ACC112 (cell line): ENCODE measurements around the gene LDAH.

Experiments
- H2AFZ ChIP-seq: fragments of 200-600 bp; sonication (generic); one replicate; pipeline ENCODE4 v1.6.0; 2017; ENCODE audit warnings: antibody characterized with exemption, low read length; ENCODE audit not compliant: unreplicated experiment
- H3K27ac ChIP-seq: fragments of 200-600 bp; sonication (generic); 2 replicates; pipeline ENCODE4 v1.5.1; 2014; ENCODE audit warnings: low read depth, mild to moderate bottlenecking, antibody characterized with exemption, low read length, moderate library complexity
- H3K27me3 ChIP-seq: fragments of 200-600 bp; sonication (generic); 2 replicates; pipeline ENCODE4 v1.6.1; 2014; ENCODE audit warnings: mild to moderate bottlenecking, antibody characterized with exemption, low read length, moderate library complexity, mixed read lengths; ENCODE audit not compliant: insufficient read depth
- H3K36me3 ChIP-seq: fragments of 200-600 bp; sonication (generic); 2 replicates; pipeline ENCODE4 v1.6.1; 2016; ENCODE audit warnings: mild to moderate bottlenecking, antibody characterized with exemption, low read length, moderate library complexity, mixed read lengths; ENCODE audit not compliant: insufficient read depth
- H3K4me1 ChIP-seq: fragments of 200-600 bp; sonication (generic); one replicate; pipeline ENCODE4 v1.6.1; 2016; ENCODE audit warnings: low read length, mixed read lengths; ENCODE audit not compliant: insufficient read depth, unreplicated experiment, control insufficient read depth
- H3K4me3 ChIP-seq: fragments of 200-600 bp; sonication (generic); 2 replicates; pipeline ENCODE4 v1.5.1; 2014; ENCODE audit warnings: mild to moderate bottlenecking, low read depth, low read length
- H3K79me2 ChIP-seq: fragments of 200-600 bp; sonication (generic); one replicate; pipeline ENCODE4 v1.6.0; 2016; ENCODE audit warnings: low read length; ENCODE audit not compliant: control insufficient read depth, unreplicated experiment, insufficient read depth

LDAH gene

GRCh38 chr2:20822535-20823490, at the start of gene LDAH:
Gene LDAH, minus strand, starts transcription at chr2:20823101. Its CDS starts 21,638 bp downstream, at chr2:20801463.
- Histone ChIP-seq H3K27me3 (no peaks in the 10 kb centered on the region), H3K4me3 (peak within 1 kb of the TSS; percentile 95), H3K4me1 (no peaks in the 10 kb centered on the region)

GRCh38 chr2:20868377-20868776, 45.5 kb upstream of the LDAH start:
- Histone ChIP-seq H3K27me3 (peaks cover 39% of the 10 kb centered on the region), H3K36me3 (no peaks in the 10 kb centered on the region), H3K79me2 (no peaks in the 10 kb centered on the region), H3K4me1 (no peaks in the 10 kb centered on the region), H2AFZ (no peak overlapping the region), H3K4me3 (no peak overlapping the region), H3K27ac (no peak overlapping the region)

More at GRCh38 chr2:20822535-20823490, at the start of gene LDAH:
- peak within 1 kb of the TSS; percentile 98 for H2AFZ ChIP-seq
- H3K27ac ChIP-seq: peak within 1 kb of the TSS; percentile 83
- H3K79me2 ChIP-seq: peaks cover 11% of the 10 kb centered on the region
- H3K36me3 ChIP-seq: no peaks in the 10 kb centered on the region

- Histone ChIP-seq H3K79me2 (no peaks in the 10 kb centered on the region), H3K27ac (no peak overlapping the region), H3K4me3 (no peak overlapping the region), H3K4me1 (no peaks in the 10 kb centered on the region), H2AFZ (no peak overlapping the region), H3K36me3 (no peaks in the 10 kb centered on the region), H3K27me3 (peaks cover 41% of the 10 kb centered on the region)
Measured at GRCh38 chr2:20862850-20863249, 39.9 kb upstream of the LDAH start.

DNA sequence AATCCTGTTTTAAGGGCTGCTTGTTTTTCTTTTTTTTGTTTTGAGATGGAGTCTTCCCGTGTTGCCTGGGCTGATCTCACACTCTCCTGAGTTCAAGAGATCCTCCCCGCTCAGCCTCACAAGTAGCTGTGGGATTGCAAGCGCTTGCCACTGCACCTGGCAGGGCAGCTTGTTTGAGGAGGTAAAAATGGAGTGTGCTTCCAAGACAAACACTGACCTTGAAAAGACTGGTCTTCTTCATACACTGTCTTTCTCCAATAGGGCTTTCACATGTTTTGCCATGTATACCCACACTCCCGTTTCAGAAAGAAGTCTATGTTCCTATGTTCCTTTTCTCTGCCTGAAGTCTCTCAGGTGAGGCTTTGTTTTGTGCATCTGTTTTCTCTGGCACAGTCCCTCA, 32.6 kb upstream of the LDAH start:
- Histone ChIP-seq H3K36me3 (no peaks in the 10 kb centered on the region), H3K79me2 (no peaks in the 10 kb centered on the region), H3K4me3 (no peak overlapping the region), H2AFZ (no peak overlapping the region), H3K4me1 (no peaks in the 10 kb centered on the region), H3K27ac (no peak overlapping the region), H3K27me3 (peaks cover 76% of the 10 kb centered on the region)

GRCh38 chr2:20852670-20853069, 29.8 kb upstream of the LDAH start:
- Histone ChIP-seq H3K4me3 (no peak overlapping the region), H2AFZ (no peak overlapping the region), H3K79me2 (no peaks in the 10 kb centered on the region), H3K36me3 (no peaks in the 10 kb centered on the region), H3K4me1 (no peaks in the 10 kb centered on the region), H3K27me3 (peaks cover 64% of the 10 kb centered on the region), H3K27ac (no peak overlapping the region)

GRCh38 chr2:20852139-20852538, 29.2 kb upstream of the LDAH start:
- H2AFZ ChIP-seq: no peak overlapping the region
- no peak overlapping the region for H3K4me3 ChIP-seq
- H3K27me3 ChIP-seq: peaks cover 66% of the 10 kb centered on the region
- H3K79me2 ChIP-seq: no peaks in the 10 kb centered on the region
- no peaks in the 10 kb centered on the region for H3K36me3 ChIP-seq
- no peaks in the 10 kb centered on the region for H3K4me1 ChIP-seq
- no peak overlapping the region for H3K27ac ChIP-seq

DNA sequence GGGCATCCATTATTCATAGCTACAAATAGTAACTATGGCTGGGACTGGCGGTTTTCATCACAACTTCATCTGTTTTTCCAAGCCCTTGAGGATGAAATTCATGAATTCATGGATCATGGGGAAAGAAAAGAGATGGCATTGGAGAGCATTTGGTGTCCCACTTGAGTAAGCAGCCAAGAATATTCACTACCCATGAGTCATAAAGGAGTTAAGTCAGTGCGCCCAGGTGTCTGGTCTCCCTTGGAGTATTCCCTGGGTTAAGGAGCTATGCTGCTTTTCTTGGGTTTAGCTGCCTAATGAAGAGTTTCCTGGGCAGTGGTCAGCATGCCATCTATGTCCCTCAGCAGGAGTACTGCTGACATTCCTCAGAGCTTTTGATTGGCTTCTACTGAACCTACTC, 21.3 kb upstream of the LDAH start:
- Histone ChIP-seq H3K79me2 (no peaks in the 10 kb centered on the region), H2AFZ (no peak overlapping the region), H3K36me3 (no peaks in the 10 kb centered on the region), H3K4me1 (no peaks in the 10 kb centered on the region), H3K4me3 (no peak overlapping the region), H3K27me3 (peaks cover 70% of the 10 kb centered on the region), H3K27ac (no peak overlapping the region)

- Histone ChIP-seq H3K4me3 (no peak overlapping the region), H3K4me1 (no peaks in the 10 kb centered on the region), H3K27ac (no peak overlapping the region), H3K79me2 (no peaks in the 10 kb centered on the region), H3K36me3 (no peaks in the 10 kb centered on the region), H3K27me3 (peaks cover 75% of the 10 kb centered on the region), H2AFZ (no peak overlapping the region)
Measured at GRCh38 chr2:20839052-20839451, 16.2 kb upstream of the LDAH start.

- H2AFZ ChIP-seq: no peak overlapping the region
- H3K27me3 ChIP-seq: peaks cover 68% of the 10 kb centered on the region
- H3K4me3 ChIP-seq: no peak overlapping the region
- H3K27ac ChIP-seq: no peak overlapping the region
- no peaks in the 10 kb centered on the region for H3K4me1 ChIP-seq
- no peaks in the 10 kb centered on the region for H3K79me2 ChIP-seq
- no peaks in the 10 kb centered on the region for H3K36me3 ChIP-seq
Measured at GRCh38 chr2:20838016-20838415, 15.1 kb upstream of the LDAH start.

DNA sequence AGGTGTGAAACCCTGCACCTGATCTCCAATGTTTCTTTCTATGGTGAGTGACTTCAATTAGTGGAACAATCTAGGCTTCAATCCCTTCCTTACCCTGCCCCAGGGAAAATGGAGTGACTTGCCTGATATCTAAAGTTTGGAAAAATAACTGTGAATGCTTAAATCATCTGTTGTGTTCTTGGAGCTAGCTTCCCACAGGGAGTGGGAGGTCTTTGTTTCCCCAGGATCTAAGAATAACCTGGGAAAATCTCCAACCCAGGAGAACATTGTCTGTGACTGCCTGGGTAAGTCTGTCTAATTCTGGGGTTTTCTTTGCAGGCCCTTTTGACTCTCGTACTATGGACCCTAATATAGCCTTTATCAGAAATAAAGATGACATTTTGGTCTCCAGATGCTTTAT, 13.6 kb upstream of the LDAH start:
- H2AFZ ChIP-seq: no peak overlapping the region
- no peak overlapping the region for H3K27ac ChIP-seq

GRCh38 chr2:20834331-20834730, 11.4 kb upstream of the LDAH start:
- no peaks in the 10 kb centered on the region for H3K36me3 ChIP-seq
- H3K27me3 ChIP-seq: peaks cover 59% of the 10 kb centered on the region
- no peak overlapping the region for H3K27ac ChIP-seq
- H3K4me3 ChIP-seq: no peak overlapping the region
- H2AFZ ChIP-seq: no peak overlapping the region
- H3K79me2 ChIP-seq: no peaks in the 10 kb centered on the region
- H3K4me1 ChIP-seq: no peaks in the 10 kb centered on the region

More for the DNA sequence above, 13.6 kb upstream of the LDAH start:
- no peaks in the 10 kb centered on the region for H3K79me2 ChIP-seq
- no peak overlapping the region for H3K4me3 ChIP-seq
- H3K27me3 ChIP-seq: peaks cover 61% of the 10 kb centered on the region
- H3K4me1 ChIP-seq: no peaks in the 10 kb centered on the region
- H3K36me3 ChIP-seq: no peaks in the 10 kb centered on the region
